ENCODE measurements around the gene CDK5RAP1.
"Not testable (repeated sequence)": the region's sequence is repeated elsewhere in the genome, so short reads cannot be mapped to it uniquely, and the experiment has no call there.

The CDK5RAP1 gene

GRCh38 chr20:33401184-33401920 lies at the start of gene CDK5RAP1:
Gene CDK5RAP1, minus strand, starts transcription at chr20:33401519. Its CDS starts 4,455 bp downstream, at chr20:33397064.
- Mint-ChIP-seq H3K36me3 (ENCODE audit: insufficient read depth) (peaks cover 11% of the 10 kb centered on the region), H3K27me3 (no peaks in the 10 kb centered on the region), H3K4me1 (peaks cover 55% of the 10 kb centered on the region), H3K9me3 (no peaks in the 10 kb centered on the region), H3K4me3 (peak within 1 kb of the TSS; percentile 99), H3K27ac (ENCODE audit: low read depth) (peak within 1 kb of the TSS; percentile 90)
- ATAC-seq (replicated peaks; ENCODE audit: extremely low read depth, poor library complexity, severe bottlenecking) = peak; percentile 97
- DNase-seq (ENCODE audit: low spot score in 2 of 2) = peak; percentile 75 to 76

- no peak for ATAC-seq (replicated peaks; ENCODE audit: extremely low read depth, poor library complexity, severe bottlenecking)
- DNase-seq (ENCODE audit: low spot score in 2 of 2) = no peak
- no peaks in the 10 kb centered on the region for H3K9me3 Mint-ChIP-seq
- no peaks in the 10 kb centered on the region for H3K4me1 Mint-ChIP-seq
- no peak overlapping the region for H3K4me3 Mint-ChIP-seq
- no peaks in the 10 kb centered on the region for H3K36me3 Mint-ChIP-seq (ENCODE audit: insufficient read depth)
- no peaks in the 10 kb centered on the region for H3K27me3 Mint-ChIP-seq
- no peak overlapping the region for H3K27ac Mint-ChIP-seq (ENCODE audit: low read depth)
Measured at GRCh38 chr20:33450867-33451266, 49.5 kb upstream of the CDK5RAP1 start.

- H3K27me3 Mint-ChIP-seq = no peaks in the 10 kb centered on the region
- ATAC-seq (replicated peaks; ENCODE audit: extremely low read depth, poor library complexity, severe bottlenecking) (no peak), DNase-seq (ENCODE audit: low spot score in 2 of 2) (no peak)
- peaks cover 25% of the 10 kb centered on the region for H3K4me1 Mint-ChIP-seq
- H3K27ac Mint-ChIP-seq (ENCODE audit: low read depth) = no peak overlapping the region
- H3K4me3 Mint-ChIP-seq = no peak overlapping the region
- no peaks in the 10 kb centered on the region for H3K36me3 Mint-ChIP-seq (ENCODE audit: insufficient read depth)
- H3K9me3 Mint-ChIP-seq = no peaks in the 10 kb centered on the region
Measured at GRCh38 chr20:33445881-33446625, 44.7 kb upstream of the CDK5RAP1 start.

- peak; percentile 16 for ATAC-seq (replicated peaks; ENCODE audit: extremely low read depth, poor library complexity, severe bottlenecking)
Measured at GRCh38 chr20:33444797-33445560, 43.7 kb upstream of the CDK5RAP1 start.

GRCh38 chr20:33443512-33444239 lies 42.4 kb upstream of the CDK5RAP1 start, which contains the start of gene SNTA1:
Gene SNTA1, minus strand, starts transcription at chr20:33443763. Its CDS starts 143 bp downstream, at chr20:33443620.
- ATAC-seq (replicated peaks; ENCODE audit: extremely low read depth, poor library complexity, severe bottlenecking) (peak; percentile 61), DNase-seq (ENCODE audit: low spot score in 2 of 2) (peak; percentile 56 to 62)
- no peaks in the 10 kb centered on the region for H3K36me3 Mint-ChIP-seq (ENCODE audit: insufficient read depth)
- H3K27me3 Mint-ChIP-seq = no peaks in the 10 kb centered on the region
- H3K4me3 Mint-ChIP-seq = peak within 1 kb of the TSS; percentile 88
- H3K27ac Mint-ChIP-seq (ENCODE audit: low read depth) = peak within 1 kb of the TSS; percentile 93
- H3K4me1 Mint-ChIP-seq = peaks cover 25% of the 10 kb centered on the region
- no peaks in the 10 kb centered on the region for H3K9me3 Mint-ChIP-seq

More at GRCh38 chr20:33444797-33445560, 43.7 kb upstream of the CDK5RAP1 start:
- Mint-ChIP-seq H3K4me3 (peak overlapping the region; percentile 88), H3K4me1 (peaks cover 25% of the 10 kb centered on the region), H3K27me3 (no peaks in the 10 kb centered on the region), H3K9me3 (no peaks in the 10 kb centered on the region), H3K36me3 (ENCODE audit: insufficient read depth) (no peaks in the 10 kb centered on the region), H3K27ac (ENCODE audit: low read depth) (peak overlapping the region; percentile 93)
- no peak for DNase-seq (ENCODE audit: low spot score in 2 of 2)

GRCh38 chr20:33443006-33443511 lies 41.7 kb upstream of the CDK5RAP1 start:
- H3K27ac Mint-ChIP-seq (ENCODE audit: low read depth) = peak overlapping the region; percentile 71
- DNase-seq (ENCODE audit: low spot score in 2 of 2) (peak; percentile 11 to 16), ATAC-seq (replicated peaks; ENCODE audit: extremely low read depth, poor library complexity, severe bottlenecking) (peak; percentile 8)
- H3K4me3 Mint-ChIP-seq = peak overlapping the region; percentile 88
- H3K36me3 Mint-ChIP-seq (ENCODE audit: insufficient read depth) = no peaks in the 10 kb centered on the region
- no peaks in the 10 kb centered on the region for H3K27me3 Mint-ChIP-seq
- peaks cover 25% of the 10 kb centered on the region for H3K4me1 Mint-ChIP-seq
- no peaks in the 10 kb centered on the region for H3K9me3 Mint-ChIP-seq

- H3K4me1 Mint-ChIP-seq = peaks cover 25% of the 10 kb centered on the region
- no peak for DNase-seq (ENCODE audit: low spot score in 2 of 2)
- no peaks in the 10 kb centered on the region for H3K36me3 Mint-ChIP-seq (ENCODE audit: insufficient read depth)
- H3K27ac Mint-ChIP-seq (ENCODE audit: low read depth) = peak overlapping the region; percentile 71
- peak overlapping the region; percentile 88 for H3K4me3 Mint-ChIP-seq
- no peaks in the 10 kb centered on the region for H3K9me3 Mint-ChIP-seq
- no peak for ATAC-seq (replicated peaks; ENCODE audit: extremely low read depth, poor library complexity, severe bottlenecking)
- no peaks in the 10 kb centered on the region for H3K27me3 Mint-ChIP-seq
Measured at GRCh38 chr20:33442136-33443005, 41.1 kb upstream of the CDK5RAP1 start.

GRCh38 chr20:33441142-33441955 lies 40.0 kb upstream of the CDK5RAP1 start:
- H3K4me1 Mint-ChIP-seq = peaks cover 25% of the 10 kb centered on the region
- H3K27me3 Mint-ChIP-seq = no peaks in the 10 kb centered on the region
- ATAC-seq (replicated peaks; ENCODE audit: extremely low read depth, poor library complexity, severe bottlenecking) = no peak
- peaks cover 2% of the 10 kb centered on the region for H3K36me3 Mint-ChIP-seq (ENCODE audit: insufficient read depth)
- no peak overlapping the region for H3K4me3 Mint-ChIP-seq
- H3K9me3 Mint-ChIP-seq = no peaks in the 10 kb centered on the region
- no peak for DNase-seq (ENCODE audit: low spot score in 2 of 2)
- no peak overlapping the region for H3K27ac Mint-ChIP-seq (ENCODE audit: low read depth)

- H3K36me3 Mint-ChIP-seq (ENCODE audit: insufficient read depth); DNase-seq (ENCODE audit: low spot score in 2 of 2); H3K27me3 Mint-ChIP-seq; H3K27ac Mint-ChIP-seq (ENCODE audit: low read depth); ATAC-seq (replicated peaks; ENCODE audit: extremely low read depth, poor library complexity, severe bottlenecking); H3K9me3 Mint-ChIP-seq; H3K4me3 Mint-ChIP-seq: not testable (repeated sequence)
- H3K4me1 Mint-ChIP-seq = peaks cover 25% of the 10 kb centered on the region
Measured at GRCh38 chr20:33440562-33440961, 39.2 kb upstream of the CDK5RAP1 start.

GRCh38 chr20:33438481-33438880 lies 37.2 kb upstream of the CDK5RAP1 start:
- H3K4me1 Mint-ChIP-seq = peaks cover 13% of the 10 kb centered on the region
- H3K4me3 Mint-ChIP-seq = no peak overlapping the region
- peaks cover 4% of the 10 kb centered on the region for H3K36me3 Mint-ChIP-seq (ENCODE audit: insufficient read depth)
- no peaks in the 10 kb centered on the region for H3K27me3 Mint-ChIP-seq
- no peaks in the 10 kb centered on the region for H3K9me3 Mint-ChIP-seq
- no peak for ATAC-seq (replicated peaks; ENCODE audit: extremely low read depth, poor library complexity, severe bottlenecking)
- H3K27ac Mint-ChIP-seq (ENCODE audit: low read depth) = no peak overlapping the region
- DNase-seq (ENCODE audit: low spot score in 2 of 2) = no peak

All from central memory CD8-positive, alpha-beta T cell (primary cell).